ENCODE data around the gene SPINK6.

DNA sequence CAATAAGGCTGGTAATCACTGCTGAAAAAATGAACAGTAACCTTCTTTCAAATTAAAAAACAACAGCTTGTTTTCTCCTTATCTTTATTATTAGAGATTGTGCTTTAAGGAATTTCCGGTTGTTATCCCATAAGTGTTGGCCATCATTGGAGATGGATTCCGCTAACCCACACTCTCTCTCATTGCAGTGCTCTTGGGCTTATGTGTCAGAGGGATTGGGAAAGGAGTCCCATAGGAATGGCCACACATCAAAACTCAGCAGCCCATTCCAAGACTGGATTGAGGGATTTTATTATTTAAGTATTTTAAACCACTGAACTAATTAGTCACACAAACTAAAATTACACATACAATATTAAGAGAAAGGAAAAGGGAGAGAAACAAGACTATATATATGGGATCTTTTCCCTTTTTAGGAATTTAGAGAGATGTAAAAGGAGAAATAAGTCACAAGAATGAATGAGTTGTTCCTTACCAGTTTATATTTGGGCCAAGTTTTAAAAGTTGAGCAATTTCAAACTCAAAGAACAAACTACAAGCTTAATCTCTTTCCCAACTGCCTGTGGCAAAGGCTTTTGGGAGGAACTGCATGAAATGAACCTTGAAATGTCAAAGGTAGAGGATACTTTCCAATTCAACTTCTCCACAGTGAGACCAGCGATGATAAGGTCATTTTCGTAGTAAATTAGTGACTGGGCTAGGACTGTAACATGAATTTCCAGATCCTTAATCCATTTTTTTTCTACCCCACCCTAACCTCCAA is 2.4 kb downstream of the SPINK6 start:
- no peak for TF ChIP-seq CTCF (IDR thresholded peaks at IDR 0.05)
- TF ChIP-seq POLR2AphosphoS5 (IDR thresholded peaks at IDR 0.05) = no peak
- no peak for TF ChIP-seq EP300 (IDR thresholded peaks at IDR 0.05)
- TF ChIP-seq POLR2A (IDR thresholded peaks at IDR 0.05; ENCODE audit: low read depth) = no peak

Data from esophagus muscularis mucosa (tissue), 4 donors.